Measurements from ENCODE around the gene VPS4B. TPM values are rescaled to one million over a fixed set of nuclear protein-coding genes. Genes with fewer than 3 reads are reported as not detected.

The VPS4B gene
- total and polyA plus RNA-seq, 2 experiments from 2014 or later = 30.2 to 49.4 TPM

DNA sequence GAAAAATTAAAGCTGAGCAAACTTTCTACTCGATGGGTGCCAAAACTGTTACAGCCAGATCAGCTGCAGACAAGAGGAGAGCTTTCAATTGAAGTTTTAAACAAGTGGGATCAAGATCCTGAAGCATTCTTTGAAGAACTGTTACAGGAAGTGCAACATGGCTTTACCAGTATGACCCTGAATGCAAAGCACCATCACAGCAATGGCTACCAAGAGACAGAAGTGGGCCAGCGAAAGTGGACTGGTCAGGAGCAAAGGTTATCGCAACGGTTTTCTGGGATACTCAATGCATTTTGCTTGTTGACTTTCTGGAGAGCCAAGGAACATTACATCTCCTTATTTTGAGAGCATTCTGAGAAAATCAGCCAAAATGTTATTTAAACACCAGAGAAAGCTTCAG lies 45.4 kb upstream of the VPS4B start:
- no peak overlapping the region for H3K4me3 Mint-ChIP-seq
- H3K9me2 ChIP-seq (ENCODE audit: insufficient read depth) = no peaks in the 10 kb centered on the region

More for the DNA sequence above, 45.4 kb upstream of the VPS4B start:
- H2AFZ ChIP-seq = peak overlapping the region; percentile 64
- no peak overlapping the region for H3K27ac Mint-ChIP-seq
- no peaks in the 10 kb centered on the region for H3K9me3 Mint-ChIP-seq
- no peak overlapping the region for H3K4me2 ChIP-seq
- no peaks in the 10 kb centered on the region for H3K36me3 Mint-ChIP-seq (ENCODE audit: low read depth)
- no peaks in the 10 kb centered on the region for H3K4me1 Mint-ChIP-seq
- no peak overlapping the region for H3K27ac ChIP-seq (ENCODE audit: low read depth)
- no peaks in the 10 kb centered on the region for H3K79me2 ChIP-seq (replicated peaks; ENCODE audit: insufficient read depth)
- no peak for ATAC-seq
- no peaks in the 10 kb centered on the region for H3K27me3 ChIP-seq (ENCODE audit: insufficient read depth)
- H3F3A ChIP-seq (replicated peaks; ENCODE audit: low read depth) = no peaks in the 10 kb centered on the region
- H3K4me1 ChIP-seq (ENCODE audit: insufficient read depth) = no peaks in the 10 kb centered on the region
- no peaks in the 10 kb centered on the region for H4K20me1 ChIP-seq (replicated peaks; ENCODE audit: insufficient read depth)
- DNase-seq (ENCODE audit: low spot score) = no peak
- H3K4me3 ChIP-seq = no peak overlapping the region
- H3K27me3 Mint-ChIP-seq (ENCODE audit: insufficient read depth, low read depth, poor library complexity) = no peaks in the 10 kb centered on the region
- H3K36me3 ChIP-seq (ENCODE audit: insufficient read depth) = no peaks in the 10 kb centered on the region
- TF ChIP-seq ZNF114 (CRISPR knock-in tag; IDR thresholded peaks at IDR 0.05) (no peak), EZH2phosphoT487 (IDR thresholded peaks at IDR 0.05; ENCODE audit: unreplicated experiment) (no peak), JUNB (IDR thresholded peaks at IDR 0.05; ENCODE audit: unreplicated experiment) (no peak), EZH2 (IDR thresholded peaks at IDR 0.05; ENCODE audit: low read depth, unreplicated experiment) (no peak), ZNF331 (CRISPR knock-in tag; IDR thresholded peaks at IDR 0.05; ENCODE audit: low read depth) (no peak), STAT1 (IDR thresholded peaks at IDR 0.05; ENCODE audit: unreplicated experiment) (no peak), CREB1 (CRISPR knock-in tag; IDR thresholded peaks at IDR 0.05; ENCODE audit: low read depth) (no peak)
- TF ChIP-seq, protein P1, sequence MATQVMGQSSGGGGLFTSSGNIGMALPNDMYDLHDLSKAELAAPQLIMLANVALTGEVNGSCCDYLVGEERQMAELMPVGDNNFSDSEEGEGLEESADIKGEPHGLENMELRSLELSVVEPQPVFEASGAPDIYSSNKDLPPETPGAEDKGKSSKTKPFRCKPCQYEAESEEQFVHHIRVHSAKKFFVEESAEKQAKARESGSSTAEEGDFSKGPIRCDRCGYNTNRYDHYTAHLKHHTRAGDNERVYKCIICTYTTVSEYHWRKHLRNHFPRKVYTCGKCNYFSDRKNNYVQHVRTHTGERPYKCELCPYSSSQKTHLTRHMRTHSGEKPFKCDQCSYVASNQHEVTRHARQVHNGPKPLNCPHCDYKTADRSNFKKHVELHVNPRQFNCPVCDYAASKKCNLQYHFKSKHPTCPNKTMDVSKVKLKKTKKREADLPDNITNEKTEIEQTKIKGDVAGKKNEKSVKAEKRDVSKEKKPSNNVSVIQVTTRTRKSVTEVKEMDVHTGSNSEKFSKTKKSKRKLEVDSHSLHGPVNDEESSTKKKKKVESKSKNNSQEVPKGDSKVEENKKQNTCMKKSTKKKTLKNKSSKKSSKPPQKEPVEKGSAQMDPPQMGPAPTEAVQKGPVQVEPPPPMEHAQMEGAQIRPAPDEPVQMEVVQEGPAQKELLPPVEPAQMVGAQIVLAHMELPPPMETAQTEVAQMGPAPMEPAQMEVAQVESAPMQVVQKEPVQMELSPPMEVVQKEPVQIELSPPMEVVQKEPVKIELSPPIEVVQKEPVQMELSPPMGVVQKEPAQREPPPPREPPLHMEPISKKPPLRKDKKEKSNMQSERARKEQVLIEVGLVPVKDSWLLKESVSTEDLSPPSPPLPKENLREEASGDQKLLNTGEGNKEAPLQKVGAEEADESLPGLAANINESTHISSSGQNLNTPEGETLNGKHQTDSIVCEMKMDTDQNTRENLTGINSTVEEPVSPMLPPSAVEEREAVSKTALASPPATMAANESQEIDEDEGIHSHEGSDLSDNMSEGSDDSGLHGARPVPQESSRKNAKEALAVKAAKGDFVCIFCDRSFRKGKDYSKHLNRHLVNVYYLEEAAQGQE (IDR thresholded peaks at IDR 0.05; ENCODE audit: unreplicated experiment) = no peak
- TF ChIP-seq, protein P2, sequence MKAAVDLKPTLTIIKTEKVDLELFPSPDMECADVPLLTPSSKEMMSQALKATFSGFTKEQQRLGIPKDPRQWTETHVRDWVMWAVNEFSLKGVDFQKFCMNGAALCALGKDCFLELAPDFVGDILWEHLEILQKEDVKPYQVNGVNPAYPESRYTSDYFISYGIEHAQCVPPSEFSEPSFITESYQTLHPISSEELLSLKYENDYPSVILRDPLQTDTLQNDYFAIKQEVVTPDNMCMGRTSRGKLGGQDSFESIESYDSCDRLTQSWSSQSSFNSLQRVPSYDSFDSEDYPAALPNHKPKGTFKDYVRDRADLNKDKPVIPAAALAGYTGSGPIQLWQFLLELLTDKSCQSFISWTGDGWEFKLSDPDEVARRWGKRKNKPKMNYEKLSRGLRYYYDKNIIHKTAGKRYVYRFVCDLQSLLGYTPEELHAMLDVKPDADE (IDR thresholded peaks at IDR 0.05) = no peak
- TF ChIP-seq, protein P3, sequence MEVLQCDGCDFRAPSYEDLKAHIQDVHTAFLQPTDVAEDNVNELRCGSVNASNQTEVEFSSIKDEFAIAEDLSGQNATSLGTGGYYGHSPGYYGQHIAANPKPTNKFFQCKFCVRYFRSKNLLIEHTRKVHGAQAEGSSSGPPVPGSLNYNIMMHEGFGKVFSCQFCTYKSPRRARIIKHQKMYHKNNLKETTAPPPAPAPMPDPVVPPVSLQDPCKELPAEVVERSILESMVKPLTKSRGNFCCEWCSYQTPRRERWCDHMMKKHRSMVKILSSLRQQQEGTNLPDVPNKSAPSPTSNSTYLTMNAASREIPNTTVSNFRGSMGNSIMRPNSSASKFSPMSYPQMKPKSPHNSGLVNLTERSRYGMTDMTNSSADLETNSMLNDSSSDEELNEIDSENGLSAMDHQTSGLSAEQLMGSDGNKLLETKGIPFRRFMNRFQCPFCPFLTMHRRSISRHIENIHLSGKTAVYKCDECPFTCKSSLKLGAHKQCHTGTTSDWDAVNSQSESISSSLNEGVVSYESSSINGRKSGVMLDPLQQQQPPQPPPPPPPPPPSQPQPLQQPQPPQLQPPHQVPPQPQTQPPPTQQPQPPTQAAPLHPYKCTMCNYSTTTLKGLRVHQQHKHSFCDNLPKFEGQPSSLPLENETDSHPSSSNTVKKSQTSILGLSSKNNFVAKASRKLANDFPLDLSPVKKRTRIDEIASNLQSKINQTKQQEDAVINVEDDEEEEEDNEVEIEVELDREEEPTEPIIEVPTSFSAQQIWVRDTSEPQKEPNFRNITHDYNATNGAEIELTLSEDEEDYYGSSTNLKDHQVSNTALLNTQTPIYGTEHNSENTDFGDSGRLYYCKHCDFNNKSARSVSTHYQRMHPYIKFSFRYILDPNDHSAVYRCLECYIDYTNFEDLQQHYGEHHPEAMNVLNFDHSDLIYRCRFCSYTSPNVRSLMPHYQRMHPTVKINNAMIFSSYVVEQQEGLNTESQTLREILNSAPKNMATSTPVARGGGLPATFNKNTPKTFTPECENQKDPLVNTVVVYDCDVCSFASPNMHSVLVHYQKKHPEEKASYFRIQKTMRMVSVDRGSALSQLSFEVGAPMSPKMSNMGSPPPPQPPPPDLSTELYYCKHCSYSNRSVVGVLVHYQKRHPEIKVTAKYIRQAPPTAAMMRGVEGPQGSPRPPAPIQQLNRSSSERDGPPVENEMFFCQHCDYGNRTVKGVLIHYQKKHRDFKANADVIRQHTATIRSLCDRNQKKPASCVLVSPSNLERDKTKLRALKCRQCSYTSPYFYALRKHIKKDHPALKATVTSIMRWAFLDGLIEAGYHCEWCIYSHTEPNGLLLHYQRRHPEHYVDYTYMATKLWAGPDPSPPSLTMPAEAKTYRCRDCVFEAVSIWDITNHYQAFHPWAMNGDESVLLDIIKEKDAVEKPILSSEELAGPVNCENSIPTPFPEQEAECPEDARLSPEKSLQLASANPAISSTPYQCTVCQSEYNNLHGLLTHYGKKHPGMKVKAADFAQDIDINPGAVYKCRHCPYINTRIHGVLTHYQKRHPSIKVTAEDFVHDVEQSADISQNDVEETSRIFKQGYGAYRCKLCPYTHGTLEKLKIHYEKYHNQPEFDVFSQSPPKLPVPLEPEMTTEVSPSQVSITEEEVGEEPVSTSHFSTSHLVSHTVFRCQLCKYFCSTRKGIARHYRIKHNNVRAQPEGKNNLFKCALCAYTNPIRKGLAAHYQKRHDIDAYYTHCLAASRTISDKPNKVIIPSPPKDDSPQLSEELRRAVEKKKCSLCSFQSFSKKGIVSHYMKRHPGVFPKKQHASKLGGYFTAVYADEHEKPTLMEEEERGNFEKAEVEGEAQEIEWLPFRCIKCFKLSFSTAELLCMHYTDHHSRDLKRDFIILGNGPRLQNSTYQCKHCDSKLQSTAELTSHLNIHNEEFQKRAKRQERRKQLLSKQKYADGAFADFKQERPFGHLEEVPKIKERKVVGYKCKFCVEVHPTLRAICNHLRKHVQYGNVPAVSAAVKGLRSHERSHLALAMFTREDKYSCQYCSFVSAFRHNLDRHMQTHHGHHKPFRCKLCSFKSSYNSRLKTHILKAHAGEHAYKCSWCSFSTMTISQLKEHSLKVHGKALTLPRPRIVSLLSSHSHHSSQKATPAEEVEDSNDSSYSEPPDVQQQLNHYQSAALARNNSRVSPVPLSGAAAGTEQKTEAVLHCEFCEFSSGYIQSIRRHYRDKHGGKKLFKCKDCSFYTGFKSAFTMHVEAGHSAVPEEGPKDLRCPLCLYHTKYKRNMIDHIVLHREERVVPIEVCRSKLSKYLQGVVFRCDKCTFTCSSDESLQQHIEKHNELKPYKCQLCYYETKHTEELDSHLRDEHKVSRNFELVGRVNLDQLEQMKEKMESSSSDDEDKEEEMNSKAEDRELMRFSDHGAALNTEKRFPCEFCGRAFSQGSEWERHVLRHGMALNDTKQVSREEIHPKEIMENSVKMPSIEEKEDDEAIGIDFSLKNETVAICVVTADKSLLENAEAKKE (CRISPR knock-in tag; IDR thresholded peaks at IDR 0.05) = no peak
- TF ChIP-seq, protein P4, sequence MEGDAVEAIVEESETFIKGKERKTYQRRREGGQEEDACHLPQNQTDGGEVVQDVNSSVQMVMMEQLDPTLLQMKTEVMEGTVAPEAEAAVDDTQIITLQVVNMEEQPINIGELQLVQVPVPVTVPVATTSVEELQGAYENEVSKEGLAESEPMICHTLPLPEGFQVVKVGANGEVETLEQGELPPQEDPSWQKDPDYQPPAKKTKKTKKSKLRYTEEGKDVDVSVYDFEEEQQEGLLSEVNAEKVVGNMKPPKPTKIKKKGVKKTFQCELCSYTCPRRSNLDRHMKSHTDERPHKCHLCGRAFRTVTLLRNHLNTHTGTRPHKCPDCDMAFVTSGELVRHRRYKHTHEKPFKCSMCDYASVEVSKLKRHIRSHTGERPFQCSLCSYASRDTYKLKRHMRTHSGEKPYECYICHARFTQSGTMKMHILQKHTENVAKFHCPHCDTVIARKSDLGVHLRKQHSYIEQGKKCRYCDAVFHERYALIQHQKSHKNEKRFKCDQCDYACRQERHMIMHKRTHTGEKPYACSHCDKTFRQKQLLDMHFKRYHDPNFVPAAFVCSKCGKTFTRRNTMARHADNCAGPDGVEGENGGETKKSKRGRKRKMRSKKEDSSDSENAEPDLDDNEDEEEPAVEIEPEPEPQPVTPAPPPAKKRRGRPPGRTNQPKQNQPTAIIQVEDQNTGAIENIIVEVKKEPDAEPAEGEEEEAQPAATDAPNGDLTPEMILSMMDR (conservative IDR thresholded peaks at IDR 0.05; ENCODE audit: low read depth in 2 of 2) = no peak

Measured in GM23338 (cell line).